ENCODE measurements around the gene SLC37A3.

Gene SLC37A3

DNA sequence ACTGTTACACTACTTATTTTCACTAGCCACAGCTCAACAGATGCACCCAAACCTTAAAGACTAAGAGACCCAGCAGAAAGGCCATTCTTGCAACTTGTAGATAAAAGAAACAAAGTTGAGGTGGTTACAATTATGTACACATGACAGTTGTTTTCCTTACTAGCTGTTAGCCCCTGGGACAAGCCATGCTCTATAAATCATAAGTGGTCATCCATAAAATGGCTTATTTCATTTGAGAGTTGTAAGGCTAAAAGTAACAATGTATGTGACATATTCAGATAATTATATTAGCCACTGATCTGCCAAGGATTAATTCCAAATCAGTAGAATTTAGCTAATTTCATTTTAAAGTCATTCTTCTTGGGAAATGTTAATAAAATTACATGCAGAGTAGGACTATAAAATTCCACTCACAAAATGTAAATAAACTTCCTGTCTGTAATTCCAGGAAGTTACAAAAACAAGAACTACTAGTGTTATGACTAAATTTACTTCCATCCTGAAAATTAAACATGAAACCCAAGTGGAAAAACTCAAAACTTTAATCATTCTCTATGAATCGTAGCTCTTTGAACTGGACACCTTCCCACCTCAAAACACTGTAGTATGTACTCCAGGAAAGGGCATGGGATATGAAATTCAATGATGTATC, 13.3 kb downstream of the SLC37A3 start:
- Histone ChIP-seq H3K18ac (ENCODE audit: low read length) (no peak overlapping the region), H4K8ac (ENCODE audit: low read depth, low read length) (no peak overlapping the region), H3K23ac (ENCODE audit: low read depth, low read length, poor library complexity) (no peak overlapping the region), H2BK15ac (ENCODE audit: low read length) (no peak overlapping the region), H2AFZ (ENCODE audit: low read length) (no peak overlapping the region), H3K4me2 (ENCODE audit: insufficient read depth, low read length, poor library complexity, severe bottlenecking) (no peak overlapping the region), H3K14ac (ENCODE audit: low read length) (no peak overlapping the region), H3K4me3 (ENCODE audit: low read length in 2 of 2) (no peak overlapping the region), H3K9ac (ENCODE audit: low read depth, low read length, poor library complexity) (no peak overlapping the region), H3K27me3 (ENCODE audit: control insufficient read depth in 3 of 3, insufficient read depth in 3 of 3, low read depth in 1 of 3, low read length in 3 of 3) (no peaks in the 10 kb centered on the region), H3K27ac (replicated peaks; ENCODE audit: low read length) (no peak overlapping the region), H3K79me1 (ENCODE audit: low read depth, low read length) (peaks cover 2% of the 10 kb centered on the region), H3K36me3 (replicated peaks in 1 of 2; ENCODE audit: control insufficient read depth in 2 of 2, insufficient read depth in 2 of 2, low read length in 2 of 2) (peaks cover 9 to 28% of the 10 kb centered on the region in 2 donors), H2BK5ac (ENCODE audit: low read length) (no peak overlapping the region), H2BK12ac (ENCODE audit: low read length) (no peak overlapping the region), H3K9me3 (replicated peaks in 1 of 2; ENCODE audit: control insufficient read depth in 2 of 2, insufficient read depth in 1 of 2, low read depth in 1 of 2, low read length in 2 of 2) (no peaks in the 10 kb centered on the region), H4K91ac (ENCODE audit: low read depth, low read length, poor library complexity) (no peak overlapping the region), H2AK5ac (ENCODE audit: low read depth, low read length) (no peak overlapping the region), H2BK120ac (ENCODE audit: low read depth, low read length) (no peak overlapping the region), H3K4me1 (ENCODE audit: control insufficient read depth in 2 of 2, insufficient read depth in 1 of 2, low read depth in 1 of 2, low read length in 2 of 2) (no peaks in the 10 kb centered on the region), H3K4ac (ENCODE audit: low read length) (no peak overlapping the region)
- WGBS, 2 donors (ENCODE audit: extremely low coverage in 2 of 2, insufficient read length in 2 of 2, insufficient replicate concordance in 1 of 2) = no CpG with 5 or more reads among the region's 1 CpG
- DNase-seq (ENCODE audit: low spot score) = no peak

DNA sequence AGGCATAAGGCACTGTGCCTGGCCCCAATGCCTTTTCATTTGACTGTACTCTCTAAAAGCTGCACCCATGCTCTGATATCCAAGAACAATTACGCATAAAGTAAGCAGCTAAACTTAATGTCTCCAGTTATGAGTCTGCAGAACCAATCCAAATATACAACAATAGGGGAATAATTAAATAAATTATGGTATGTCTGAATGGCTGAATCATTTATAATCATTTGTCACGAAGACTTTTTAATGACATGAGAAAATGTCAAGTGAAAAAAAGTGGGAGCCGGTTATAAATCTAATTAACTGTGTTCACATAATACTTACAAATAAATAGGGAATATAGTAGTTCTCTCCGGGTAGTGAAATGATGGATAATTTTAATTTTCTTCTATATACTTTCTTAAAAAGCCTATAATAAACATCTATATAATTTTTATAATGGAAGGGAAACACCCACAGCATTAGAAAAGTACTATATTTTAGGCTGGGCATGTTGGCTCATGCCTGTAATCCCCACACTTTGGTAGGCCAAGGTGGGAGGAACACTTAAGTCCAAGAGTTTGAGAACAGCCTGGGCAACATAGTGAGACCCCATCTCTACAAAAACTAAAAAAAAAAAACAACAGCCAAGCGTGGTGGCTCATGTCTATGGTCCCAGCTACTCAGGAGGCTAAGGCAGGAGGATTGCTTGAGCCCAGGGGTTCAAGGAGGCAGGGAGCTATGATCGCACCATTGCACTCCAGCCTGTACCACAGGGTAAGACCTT, 14.2 kb downstream of the SLC37A3 start:
- no peak overlapping the region for H3K23ac ChIP-seq (ENCODE audit: low read depth, low read length, poor library complexity)
- no peak overlapping the region for H2AK5ac ChIP-seq (ENCODE audit: low read depth, low read length)
- H3K9ac ChIP-seq (ENCODE audit: low read depth, low read length, poor library complexity) = no peak overlapping the region
- H3K79me1 ChIP-seq (ENCODE audit: low read depth, low read length) = peaks cover 2% of the 10 kb centered on the region
- no peak overlapping the region for H3K14ac ChIP-seq (ENCODE audit: low read length)
- H3K4me1 ChIP-seq (ENCODE audit: control insufficient read depth in 2 of 2, insufficient read depth in 1 of 2, low read depth in 1 of 2, low read length in 2 of 2) = no peaks in the 10 kb centered on the region
- no peak for DNase-seq (ENCODE audit: low spot score)
- H4K8ac ChIP-seq (ENCODE audit: low read depth, low read length) = no peak overlapping the region
- no peak overlapping the region for H2AFZ ChIP-seq (ENCODE audit: low read length)
- H2BK120ac ChIP-seq (ENCODE audit: low read depth, low read length) = no peak overlapping the region
- no peak overlapping the region for H2BK5ac ChIP-seq (ENCODE audit: low read length)
- H3K18ac ChIP-seq (ENCODE audit: low read length) = no peak overlapping the region
- H3K4me2 ChIP-seq (ENCODE audit: insufficient read depth, low read length, poor library complexity, severe bottlenecking) = no peak overlapping the region
- H3K4me3 ChIP-seq (ENCODE audit: low read length in 2 of 2) = no peak overlapping the region
- no CpG with 5 or more reads among the region's 6 CpGs for WGBS, 2 donors (ENCODE audit: extremely low coverage in 2 of 2, insufficient read length in 2 of 2, insufficient replicate concordance in 1 of 2)
- no peak overlapping the region for H2BK15ac ChIP-seq (ENCODE audit: low read length)
- H3K4ac ChIP-seq (ENCODE audit: low read length) = no peak overlapping the region
- H2BK12ac ChIP-seq (ENCODE audit: low read length) = no peak overlapping the region
- no peaks in the 10 kb centered on the region for H3K27me3 ChIP-seq (ENCODE audit: control insufficient read depth in 3 of 3, insufficient read depth in 3 of 3, low read depth in 1 of 3, low read length in 3 of 3)
- no peak overlapping the region for H4K91ac ChIP-seq (ENCODE audit: low read depth, low read length, poor library complexity)
- H3K27ac ChIP-seq (replicated peaks; ENCODE audit: low read length) = no peak overlapping the region
- no peaks in the 10 kb centered on the region for H3K9me3 ChIP-seq (replicated peaks in 1 of 2; ENCODE audit: control insufficient read depth in 2 of 2, insufficient read depth in 1 of 2, low read depth in 1 of 2, low read length in 2 of 2)
- H3K36me3 ChIP-seq (replicated peaks in 1 of 2; ENCODE audit: control insufficient read depth in 2 of 2, insufficient read depth in 2 of 2, low read length in 2 of 2) = peaks cover 9 to 36% of the 10 kb centered on the region in 2 donors

DNA sequence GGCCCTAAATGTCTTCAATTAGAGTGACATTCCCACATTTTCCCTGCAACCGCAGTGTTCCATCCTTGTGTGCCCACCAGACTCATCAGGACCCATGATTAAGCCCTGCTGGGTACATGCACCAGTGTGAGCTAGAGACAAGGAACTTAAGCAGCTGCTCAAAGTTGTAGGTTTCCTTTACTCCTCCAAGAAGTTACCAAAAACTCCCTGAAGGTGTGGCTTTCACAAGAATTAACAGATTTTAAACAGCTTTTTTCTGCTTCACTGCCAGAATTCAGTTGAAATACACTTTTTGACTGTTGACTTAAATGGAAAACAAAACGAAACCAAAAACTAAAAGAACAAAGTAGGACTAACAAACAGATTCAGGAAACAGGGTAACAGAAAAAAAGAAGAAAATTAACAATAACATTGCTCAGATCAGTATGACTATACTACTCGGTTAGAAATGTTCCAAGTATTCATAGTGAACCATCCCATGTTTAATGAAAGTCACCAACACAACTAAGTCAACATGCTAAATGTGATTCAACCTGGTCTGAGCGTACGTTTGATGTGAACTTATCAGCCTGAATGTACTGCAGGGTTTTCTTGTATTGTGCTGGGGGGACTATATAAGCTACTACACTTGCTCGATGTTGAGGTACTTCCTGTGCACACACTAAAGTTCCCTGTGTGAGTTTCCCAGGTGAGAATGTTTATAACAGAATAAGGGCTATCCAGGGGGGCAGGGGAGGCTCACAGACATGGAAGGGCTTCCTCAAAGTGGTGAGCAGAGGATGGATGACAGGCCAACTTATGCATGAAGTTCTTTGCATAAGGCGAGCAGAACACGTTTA, 22.2 kb downstream of the SLC37A3 start:
- Histone ChIP-seq H3K9ac (ENCODE audit: low read depth, low read length, poor library complexity) (no peak overlapping the region), H3K4me2 (ENCODE audit: insufficient read depth, low read length, poor library complexity, severe bottlenecking) (no peak overlapping the region), H3K23ac (ENCODE audit: low read depth, low read length, poor library complexity) (no peak overlapping the region), H3K36me3 (replicated peaks in 1 of 2; ENCODE audit: control insufficient read depth in 2 of 2, insufficient read depth in 2 of 2, low read length in 2 of 2) (peaks cover 17 to 55% of the 10 kb centered on the region in 2 donors), H3K9me3 (replicated peaks in 1 of 2; ENCODE audit: control insufficient read depth in 2 of 2, insufficient read depth in 1 of 2, low read depth in 1 of 2, low read length in 2 of 2) (peaks cover 0 to 2% of the 10 kb centered on the region in 2 donors), H2BK15ac (ENCODE audit: low read length) (no peak overlapping the region), H2AK5ac (ENCODE audit: low read depth, low read length) (no peak overlapping the region), H4K8ac (ENCODE audit: low read depth, low read length) (no peak overlapping the region), H3K14ac (ENCODE audit: low read length) (no peak overlapping the region), H4K91ac (ENCODE audit: low read depth, low read length, poor library complexity) (no peak overlapping the region), H3K18ac (ENCODE audit: low read length) (no peak overlapping the region), H3K27ac (replicated peaks; ENCODE audit: low read length) (no peak overlapping the region), H2AFZ (ENCODE audit: low read length) (no peak overlapping the region), H3K4me1 (ENCODE audit: control insufficient read depth in 2 of 2, insufficient read depth in 1 of 2, low read depth in 1 of 2, low read length in 2 of 2) (no peaks in the 10 kb centered on the region), H3K27me3 (ENCODE audit: control insufficient read depth in 3 of 3, insufficient read depth in 3 of 3, low read depth in 1 of 3, low read length in 3 of 3) (no peaks in the 10 kb centered on the region), H3K79me1 (ENCODE audit: low read depth, low read length) (no peaks in the 10 kb centered on the region), H2BK120ac (ENCODE audit: low read depth, low read length) (no peak overlapping the region), H2BK5ac (ENCODE audit: low read length) (no peak overlapping the region), H3K4me3 (ENCODE audit: low read length in 2 of 2) (no peak overlapping the region), H2BK12ac (ENCODE audit: low read length) (no peak overlapping the region), H3K4ac (ENCODE audit: low read length) (no peak overlapping the region)
- DNase-seq (ENCODE audit: low spot score) = no peak
- no CpG with 5 or more reads among the region's 8 CpGs for WGBS, 2 donors (ENCODE audit: extremely low coverage in 2 of 2, insufficient read length in 2 of 2, insufficient replicate concordance in 1 of 2)

DNA sequence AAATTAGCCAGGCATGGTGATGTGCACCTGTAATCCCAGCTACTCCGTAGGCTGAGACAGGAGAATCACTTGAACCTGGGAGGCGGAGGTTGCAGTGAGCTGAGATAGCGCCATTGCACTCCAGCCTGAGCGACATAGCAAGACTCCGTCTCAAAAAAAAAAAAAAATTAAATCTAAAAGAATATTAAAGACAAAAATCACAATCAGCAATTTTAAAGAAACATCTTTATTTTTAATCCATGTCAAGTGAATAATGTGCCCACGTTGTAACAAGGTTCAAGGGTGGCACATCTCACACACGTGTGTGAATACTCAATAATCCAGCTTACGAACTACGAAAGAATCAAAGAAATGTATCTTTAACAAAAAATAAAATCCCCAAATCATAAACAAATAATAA, 23.0 kb downstream of the SLC37A3 start:
- WGBS, 2 donors (ENCODE audit: extremely low coverage in 2 of 2, insufficient read length in 2 of 2, insufficient replicate concordance in 1 of 2) = 100% methylated on average over 2 of the region's 9 CpGs; no CpG with 5 or more reads in 1 of the 2 donors
- H3K79me1 ChIP-seq (ENCODE audit: low read depth, low read length) = no peaks in the 10 kb centered on the region

More for the DNA sequence above, 23.0 kb downstream of the SLC37A3 start:
- H2AK5ac ChIP-seq (ENCODE audit: low read depth, low read length) = no peak overlapping the region
- H3K4ac ChIP-seq (ENCODE audit: low read length) = no peak overlapping the region
- no peak overlapping the region for H2BK5ac ChIP-seq (ENCODE audit: low read length)
- no peak overlapping the region for H3K23ac ChIP-seq (ENCODE audit: low read depth, low read length, poor library complexity)
- H2AFZ ChIP-seq (ENCODE audit: low read length) = no peak overlapping the region
- no peak for DNase-seq (ENCODE audit: low spot score)
- no peaks in the 10 kb centered on the region for H3K27me3 ChIP-seq (ENCODE audit: control insufficient read depth in 3 of 3, insufficient read depth in 3 of 3, low read depth in 1 of 3, low read length in 3 of 3)
- H3K4me3 ChIP-seq (ENCODE audit: low read length in 2 of 2) = no peak overlapping the region
- H3K4me1 ChIP-seq (ENCODE audit: control insufficient read depth in 2 of 2, insufficient read depth in 1 of 2, low read depth in 1 of 2, low read length in 2 of 2) = no peaks in the 10 kb centered on the region
- H3K18ac ChIP-seq (ENCODE audit: low read length) = no peak overlapping the region
- no peak overlapping the region for H2BK15ac ChIP-seq (ENCODE audit: low read length)
- no peak overlapping the region for H4K8ac ChIP-seq (ENCODE audit: low read depth, low read length)
- no peak overlapping the region for H2BK12ac ChIP-seq (ENCODE audit: low read length)
- no peak overlapping the region for H3K4me2 ChIP-seq (ENCODE audit: insufficient read depth, low read length, poor library complexity, severe bottlenecking)
- H3K27ac ChIP-seq (replicated peaks; ENCODE audit: low read length) = no peak overlapping the region
- no peak overlapping the region for H2BK120ac ChIP-seq (ENCODE audit: low read depth, low read length)
- H3K9me3 ChIP-seq (replicated peaks in 1 of 2; ENCODE audit: control insufficient read depth in 2 of 2, insufficient read depth in 1 of 2, low read depth in 1 of 2, low read length in 2 of 2) = peaks cover 0 to 2% of the 10 kb centered on the region in 2 donors
- no peak overlapping the region for H3K9ac ChIP-seq (ENCODE audit: low read depth, low read length, poor library complexity)
- H4K91ac ChIP-seq (ENCODE audit: low read depth, low read length, poor library complexity) = no peak overlapping the region
- H3K14ac ChIP-seq (ENCODE audit: low read length) = no peak overlapping the region
- H3K36me3 ChIP-seq (replicated peaks in 1 of 2; ENCODE audit: control insufficient read depth in 2 of 2, insufficient read depth in 2 of 2, low read length in 2 of 2) = peaks cover 14 to 54% of the 10 kb centered on the region in 2 donors
